HepG2 (cell line): ENCODE results near the gene EXOC7. TPM values are rescaled to one million over a fixed set of nuclear protein-coding genes. Genes with fewer than 3 reads are reported as not detected.

Experiments used
- DNMT1 ChIP-seq: sonication (generic); formaldehyde crosslinking; IDR thresholded peaks from 2 replicates; pipeline ENCODE4 v1.5.1; 2020; ENCODE audit warnings: mild to moderate bottlenecking, missing genetic modification reagents
- GATAD2A ChIP-seq: IDR thresholded peaks from 2 replicates; pipeline ENCODE4 v1.6.1; 2016
- IRX3 ChIP-seq: sonication (generic); formaldehyde crosslinking; IDR thresholded peaks from 2 replicates; pipeline ENCODE4 v1.8.1; 2023; ENCODE audit warnings: mild to moderate bottlenecking, low read depth, missing genetic modification reagents, borderline replicate concordance
- MED1 ChIP-seq: sonication (generic); formaldehyde crosslinking; IDR thresholded peaks from 2 replicates; pipeline ENCODE4 v1.4.0; 2020; ENCODE audit warnings: missing genetic modification reagents
- MTA1 ChIP-seq: sonication (generic); formaldehyde crosslinking; IDR thresholded peaks from 2 replicates; pipeline ENCODE4 v1.4.0; 2020; ENCODE audit warnings: missing genetic modification reagents, mild to moderate bottlenecking, borderline replicate concordance
- PCBP2 ChIP-seq: fragments of 200-400 bp; formaldehyde crosslinking; optimal IDR thresholded peaks from 2 replicates; pipeline ENCODE3; 2018; ENCODE audit warnings: low read length, low read depth; ENCODE audit not compliant: poor library complexity, severe bottlenecking
- SSRP1 ChIP-seq: IDR thresholded peaks from 2 replicates; pipeline ENCODE4 v1.6.1; 2016; ENCODE audit warnings: control low read depth
- U2AF2 ChIP-seq: fragments of 200-400 bp; formaldehyde crosslinking; IDR thresholded peaks from 2 replicates; pipeline ENCODE4 v1.6.1; 2017; ENCODE audit warnings: low read depth, mild to moderate bottlenecking, low read length
- ZNF124 ChIP-seq: sonication (generic); formaldehyde crosslinking; IDR thresholded peaks from 2 replicates; pipeline ENCODE4 v1.4.0; 2020; ENCODE audit warnings: missing genetic modification reagents
- ZNF207 ChIP-seq: fragments of 450-650 bp; IDR thresholded peaks from 2 replicates; pipeline ENCODE4 v1.6.1; 2016; ENCODE audit warnings: antibody characterized with exemption, borderline replicate concordance
- ZNF766 ChIP-seq: sonication (generic); formaldehyde crosslinking; IDR thresholded peaks from 2 replicates; pipeline ENCODE4 v1.5.0; 2020; ENCODE audit warnings: missing genetic modification reagents, borderline replicate concordance
- polyA plus RNA-seq, 8 experiments: library from polyadenylated mRNA; depleted of rRNA in 3 of 8; stranded (reverse) in 7 of 8; unstranded in 1 of 8; fragments of >200 nt; fragmentation: Illumina TruSeq in 4 of 8; extraction: Trizol in 4 of 8; gene quantifications; 2 replicates each; pipeline versions ENCODE4 v1.2.1 to v1.2.3, GENCODE V29; 2011 to 2016; ENCODE audit warnings: low read depth in 4 of 8, missing spikeins in 1 of 8, mixed read lengths in 1 of 8; ENCODE audit not compliant: insufficient read depth in 1 of 8
- total RNA-seq, 5 experiments: library from RNA; depleted of rRNA; stranded (reverse); fragments of >200 nt; fragmentation: Illumina TruSeq; extraction: Trizol; gene quantifications; 2 replicates each; pipeline ENCODE4 v1.2.3, GENCODE V29; 2016; ENCODE audit warnings: low read depth in 1 of 5
- TF ChIP-seq, protein P1 (sequence below), 2 experiments: sonication (generic) in 1 of 2; formaldehyde crosslinking in 1 of 2; IDR thresholded peaks; 2 replicates each; pipeline versions ENCODE4 v1.6.1 to v1.9.0; 2014 to 2022; ENCODE audit warnings: antibody characterized with exemption in 1 of 2, borderline replicate concordance in 1 of 2, inconsistent platforms in 1 of 2, low read depth in 1 of 2, missing genetic modification reagents in 1 of 2
- TF ChIP-seq, protein P2 (sequence below): sonication (generic); formaldehyde crosslinking; IDR thresholded peaks from 2 replicates; pipeline ENCODE4 v1.8.1; 2023; ENCODE audit warnings: mild to moderate bottlenecking, inconsistent platforms, moderate library complexity, missing genetic modification reagents, borderline replicate concordance
- TF ChIP-seq, protein P3 (sequence below), 2 experiments: IDR thresholded peaks; 2 replicates each; pipeline ENCODE4 v1.6.1; 2011 to 2012; ENCODE audit warnings: low read length in 2 of 2, borderline replicate concordance in 1 of 2, low read depth in 1 of 2, mild to moderate bottlenecking in 1 of 2, moderate library complexity in 1 of 2

Gene EXOC7
- total and polyA plus RNA-seq, 2 of the 13 experiments (the other 11 are each of a cell fraction or from before 2014, with no cell fraction given) = 86.9 to 116 TPM

DNA sequence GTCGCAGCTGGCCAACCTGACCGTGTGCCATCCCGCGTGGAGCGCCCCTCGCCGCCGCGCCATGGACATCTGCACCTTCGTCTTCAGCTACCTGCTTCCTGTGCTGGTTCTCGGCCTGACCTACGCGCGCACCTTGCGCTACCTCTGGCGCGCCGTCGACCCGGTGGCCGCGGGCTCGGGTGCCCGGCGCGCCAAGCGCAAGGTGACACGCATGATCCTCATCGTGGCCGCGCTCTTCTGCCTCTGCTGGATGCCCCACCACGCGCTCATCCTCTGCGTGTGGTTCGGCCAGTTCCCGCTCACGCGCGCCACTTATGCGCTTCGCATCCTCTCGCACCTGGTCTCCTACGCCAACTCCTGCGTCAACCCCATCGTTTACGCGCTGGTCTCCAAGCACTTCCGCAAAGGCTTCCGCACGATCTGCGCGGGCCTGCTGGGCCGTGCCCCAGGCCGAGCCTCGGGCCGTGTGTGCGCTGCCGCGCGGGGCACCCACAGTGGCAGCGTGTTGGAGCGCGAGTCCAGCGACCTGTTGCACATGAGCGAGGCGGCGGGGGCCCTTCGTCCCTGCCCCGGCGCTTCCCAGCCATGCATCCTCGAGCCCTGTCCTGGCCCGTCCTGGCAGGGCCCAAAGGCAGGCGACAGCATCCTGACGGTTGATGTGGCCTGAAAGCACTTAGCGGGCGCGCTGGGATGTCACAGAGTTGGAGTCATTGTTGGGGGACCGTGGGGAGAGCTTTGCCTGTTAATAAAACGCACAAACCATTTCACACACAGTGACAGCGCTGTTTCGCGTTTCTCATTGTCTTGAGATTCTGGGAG is 26.6 kb downstream of the EXOC7 start (continued):
- TF ChIP-seq, protein P1, sequence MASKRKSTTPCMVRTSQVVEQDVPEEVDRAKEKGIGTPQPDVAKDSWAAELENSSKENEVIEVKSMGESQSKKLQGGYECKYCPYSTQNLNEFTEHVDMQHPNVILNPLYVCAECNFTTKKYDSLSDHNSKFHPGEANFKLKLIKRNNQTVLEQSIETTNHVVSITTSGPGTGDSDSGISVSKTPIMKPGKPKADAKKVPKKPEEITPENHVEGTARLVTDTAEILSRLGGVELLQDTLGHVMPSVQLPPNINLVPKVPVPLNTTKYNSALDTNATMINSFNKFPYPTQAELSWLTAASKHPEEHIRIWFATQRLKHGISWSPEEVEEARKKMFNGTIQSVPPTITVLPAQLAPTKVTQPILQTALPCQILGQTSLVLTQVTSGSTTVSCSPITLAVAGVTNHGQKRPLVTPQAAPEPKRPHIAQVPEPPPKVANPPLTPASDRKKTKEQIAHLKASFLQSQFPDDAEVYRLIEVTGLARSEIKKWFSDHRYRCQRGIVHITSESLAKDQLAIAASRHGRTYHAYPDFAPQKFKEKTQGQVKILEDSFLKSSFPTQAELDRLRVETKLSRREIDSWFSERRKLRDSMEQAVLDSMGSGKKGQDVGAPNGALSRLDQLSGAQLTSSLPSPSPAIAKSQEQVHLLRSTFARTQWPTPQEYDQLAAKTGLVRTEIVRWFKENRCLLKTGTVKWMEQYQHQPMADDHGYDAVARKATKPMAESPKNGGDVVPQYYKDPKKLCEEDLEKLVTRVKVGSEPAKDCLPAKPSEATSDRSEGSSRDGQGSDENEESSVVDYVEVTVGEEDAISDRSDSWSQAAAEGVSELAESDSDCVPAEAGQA (IDR thresholded peaks at IDR 0.05; ENCODE audit: low read depth) = no peak
- TF ChIP-seq, protein P1 (CRISPR knock-in tag; IDR thresholded peaks at IDR 0.05; ENCODE audit: borderline replicate concordance) = no peak
- TF ChIP-seq, protein P2, sequence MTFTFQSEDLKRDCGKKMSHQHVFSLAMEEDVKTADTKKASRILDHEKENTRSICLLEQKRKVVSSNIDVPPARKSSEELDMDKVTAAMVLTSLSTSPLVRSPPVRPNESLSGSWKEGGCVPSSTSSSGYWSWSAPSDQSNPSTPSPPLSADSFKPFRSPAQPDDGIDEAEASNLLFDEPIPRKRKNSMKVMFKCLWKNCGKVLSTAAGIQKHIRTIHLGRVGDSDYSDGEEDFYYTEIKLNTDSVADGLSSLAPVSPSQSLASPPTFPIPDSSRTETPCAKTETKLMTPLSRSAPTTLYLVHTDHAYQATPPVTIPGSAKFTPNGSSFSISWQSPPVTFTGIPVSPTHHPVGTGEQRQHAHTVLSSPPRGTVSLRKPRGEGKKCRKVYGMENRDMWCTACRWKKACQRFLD (CRISPR knock-in tag) = no peak
- TF ChIP-seq MTA1 (CRISPR knock-in tag) = peak; percentile 49; the same call in 1 of the 2 replicates
- TF ChIP-seq SSRP1 (CRISPR knock-in tag) = no peak
- TF ChIP-seq GATAD2A = no peak
- TF ChIP-seq, protein P3, sequence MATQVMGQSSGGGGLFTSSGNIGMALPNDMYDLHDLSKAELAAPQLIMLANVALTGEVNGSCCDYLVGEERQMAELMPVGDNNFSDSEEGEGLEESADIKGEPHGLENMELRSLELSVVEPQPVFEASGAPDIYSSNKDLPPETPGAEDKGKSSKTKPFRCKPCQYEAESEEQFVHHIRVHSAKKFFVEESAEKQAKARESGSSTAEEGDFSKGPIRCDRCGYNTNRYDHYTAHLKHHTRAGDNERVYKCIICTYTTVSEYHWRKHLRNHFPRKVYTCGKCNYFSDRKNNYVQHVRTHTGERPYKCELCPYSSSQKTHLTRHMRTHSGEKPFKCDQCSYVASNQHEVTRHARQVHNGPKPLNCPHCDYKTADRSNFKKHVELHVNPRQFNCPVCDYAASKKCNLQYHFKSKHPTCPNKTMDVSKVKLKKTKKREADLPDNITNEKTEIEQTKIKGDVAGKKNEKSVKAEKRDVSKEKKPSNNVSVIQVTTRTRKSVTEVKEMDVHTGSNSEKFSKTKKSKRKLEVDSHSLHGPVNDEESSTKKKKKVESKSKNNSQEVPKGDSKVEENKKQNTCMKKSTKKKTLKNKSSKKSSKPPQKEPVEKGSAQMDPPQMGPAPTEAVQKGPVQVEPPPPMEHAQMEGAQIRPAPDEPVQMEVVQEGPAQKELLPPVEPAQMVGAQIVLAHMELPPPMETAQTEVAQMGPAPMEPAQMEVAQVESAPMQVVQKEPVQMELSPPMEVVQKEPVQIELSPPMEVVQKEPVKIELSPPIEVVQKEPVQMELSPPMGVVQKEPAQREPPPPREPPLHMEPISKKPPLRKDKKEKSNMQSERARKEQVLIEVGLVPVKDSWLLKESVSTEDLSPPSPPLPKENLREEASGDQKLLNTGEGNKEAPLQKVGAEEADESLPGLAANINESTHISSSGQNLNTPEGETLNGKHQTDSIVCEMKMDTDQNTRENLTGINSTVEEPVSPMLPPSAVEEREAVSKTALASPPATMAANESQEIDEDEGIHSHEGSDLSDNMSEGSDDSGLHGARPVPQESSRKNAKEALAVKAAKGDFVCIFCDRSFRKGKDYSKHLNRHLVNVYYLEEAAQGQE (IDR thresholded peaks at IDR 0.05; ENCODE audit: borderline replicate concordance in 1 of 2, low read depth in 1 of 2, low read length in 2 of 2) = no peak
- TF ChIP-seq ZNF766 (CRISPR knock-in tag) = no peak
- TF ChIP-seq U2AF2 = no peak
- TF ChIP-seq DNMT1 (CRISPR knock-in tag) = peak; percentile 27; the same call in 1 of the 2 replicates
- no peak for TF ChIP-seq ZNF207
- no peak for TF ChIP-seq MED1 (CRISPR knock-in tag)
- no peak for TF ChIP-seq PCBP2
- TF ChIP-seq ZNF124 (CRISPR knock-in tag) = no peak
- no peak for TF ChIP-seq IRX3 (CRISPR knock-in tag)
